ENCODE data around the gene UBE3A.

UBE3A gene

GRCh38 chr15:25426896-25427610, 11.8 kb downstream of the UBE3A start:
- TF ChIP-seq SIN3A (IDR thresholded peaks at IDR 0.05; ENCODE audit: borderline replicate concordance, insufficient read depth, low read length) (no peak), POLR2AphosphoS5 (IDR thresholded peaks at IDR 0.05; ENCODE audit: low read depth, low read length) (no peak), FOXP2 (optimal IDR thresholded peaks at IDR 0.05; ENCODE audit: borderline replicate concordance, extremely low read depth, extremely low read length, insufficient read depth) (no peak), TAF1 (IDR thresholded peaks at IDR 0.05; ENCODE audit: borderline replicate concordance, insufficient read depth, low read length) (no peak), REST (IDR thresholded peaks at IDR 0.05; ENCODE audit: insufficient read depth in 1 of 2, low read depth in 2 of 2, low read length in 2 of 2) (no peak)

GRCh38 chr15:25424073-25424472, 14.8 kb downstream of the UBE3A start:
- TF ChIP-seq REST (IDR thresholded peaks at IDR 0.05; ENCODE audit: insufficient read depth in 1 of 2, low read depth in 2 of 2, low read length in 2 of 2): no peak
- TF ChIP-seq FOXP2 (optimal IDR thresholded peaks at IDR 0.05; ENCODE audit: borderline replicate concordance, extremely low read depth, extremely low read length, insufficient read depth): no peak
- no peak for TF ChIP-seq TAF1 (IDR thresholded peaks at IDR 0.05; ENCODE audit: borderline replicate concordance, insufficient read depth, low read length)
- no peak for TF ChIP-seq POLR2AphosphoS5 (IDR thresholded peaks at IDR 0.05; ENCODE audit: low read depth, low read length)
- no peak for TF ChIP-seq SIN3A (IDR thresholded peaks at IDR 0.05; ENCODE audit: borderline replicate concordance, insufficient read depth, low read length)

GRCh38 chr15:25422021-25422420, 16.8 kb downstream of the UBE3A start:
- TF ChIP-seq TAF1 (IDR thresholded peaks at IDR 0.05; ENCODE audit: borderline replicate concordance, insufficient read depth, low read length): no peak
- TF ChIP-seq SIN3A (IDR thresholded peaks at IDR 0.05; ENCODE audit: borderline replicate concordance, insufficient read depth, low read length): no peak
- no peak for TF ChIP-seq POLR2AphosphoS5 (IDR thresholded peaks at IDR 0.05; ENCODE audit: low read depth, low read length)
- TF ChIP-seq FOXP2 (optimal IDR thresholded peaks at IDR 0.05; ENCODE audit: borderline replicate concordance, extremely low read depth, extremely low read length, insufficient read depth): no peak
- no peak for TF ChIP-seq REST (IDR thresholded peaks at IDR 0.05; ENCODE audit: insufficient read depth in 1 of 2, low read depth in 2 of 2, low read length in 2 of 2)

GRCh38 chr15:25418202-25418601, 20.6 kb downstream of the UBE3A start:
- TF ChIP-seq FOXP2 (optimal IDR thresholded peaks at IDR 0.05; ENCODE audit: borderline replicate concordance, extremely low read depth, extremely low read length, insufficient read depth) (no peak), TAF1 (IDR thresholded peaks at IDR 0.05; ENCODE audit: borderline replicate concordance, insufficient read depth, low read length) (no peak), POLR2AphosphoS5 (IDR thresholded peaks at IDR 0.05; ENCODE audit: low read depth, low read length) (no peak), REST (IDR thresholded peaks at IDR 0.05; ENCODE audit: insufficient read depth in 1 of 2, low read depth in 2 of 2, low read length in 2 of 2) (no peak), SIN3A (IDR thresholded peaks at IDR 0.05; ENCODE audit: borderline replicate concordance, insufficient read depth, low read length) (no peak)

Data from PFSK-1 (cell line).